ENCODE results near the gene SLC22A31.

GRCh38 chr16:89171216-89172170 is 28.8 kb downstream of the SLC22A31 start, which contains the start of gene CDH15:
- TF ChIP-seq, protein P1, sequence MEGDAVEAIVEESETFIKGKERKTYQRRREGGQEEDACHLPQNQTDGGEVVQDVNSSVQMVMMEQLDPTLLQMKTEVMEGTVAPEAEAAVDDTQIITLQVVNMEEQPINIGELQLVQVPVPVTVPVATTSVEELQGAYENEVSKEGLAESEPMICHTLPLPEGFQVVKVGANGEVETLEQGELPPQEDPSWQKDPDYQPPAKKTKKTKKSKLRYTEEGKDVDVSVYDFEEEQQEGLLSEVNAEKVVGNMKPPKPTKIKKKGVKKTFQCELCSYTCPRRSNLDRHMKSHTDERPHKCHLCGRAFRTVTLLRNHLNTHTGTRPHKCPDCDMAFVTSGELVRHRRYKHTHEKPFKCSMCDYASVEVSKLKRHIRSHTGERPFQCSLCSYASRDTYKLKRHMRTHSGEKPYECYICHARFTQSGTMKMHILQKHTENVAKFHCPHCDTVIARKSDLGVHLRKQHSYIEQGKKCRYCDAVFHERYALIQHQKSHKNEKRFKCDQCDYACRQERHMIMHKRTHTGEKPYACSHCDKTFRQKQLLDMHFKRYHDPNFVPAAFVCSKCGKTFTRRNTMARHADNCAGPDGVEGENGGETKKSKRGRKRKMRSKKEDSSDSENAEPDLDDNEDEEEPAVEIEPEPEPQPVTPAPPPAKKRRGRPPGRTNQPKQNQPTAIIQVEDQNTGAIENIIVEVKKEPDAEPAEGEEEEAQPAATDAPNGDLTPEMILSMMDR (IDR thresholded peaks at IDR 0.05), result no peak
- TF ChIP-seq POLR2A (IDR thresholded peaks at IDR 0.05), result no peak
